Erythroblast (primary cell): ENCODE measurements around the gene NRG3.

Experiments
- GATA1 ChIP-seq: IDR thresholded peaks from 2 replicates; pipeline ENCODE4 v1.6.1; 2011; ENCODE audit warnings: low read depth, mild to moderate bottlenecking, control low read depth, low read length, moderate library complexity
- POLR2A ChIP-seq: IDR thresholded peaks from 2 replicates; pipeline ENCODE4 v1.6.1; 2011; ENCODE audit warnings: mild to moderate bottlenecking, low read length

GRCh38 chr10:81838950-81839349 is 36.0 kb upstream of the NRG3 start:
- TF ChIP-seq POLR2A (no peak), GATA1 (no peak)
